HG03571 (cell line): ENCODE measurements around the gene TWF2.

Source experiments
- ATAC-seq: cut with Tn5 transposase; IDR thresholded peaks from one replicate; pipeline ENCODE4 v1.9.1; 2021; ENCODE audit not compliant: unreplicated experiment

The TWF2 gene

DNA sequence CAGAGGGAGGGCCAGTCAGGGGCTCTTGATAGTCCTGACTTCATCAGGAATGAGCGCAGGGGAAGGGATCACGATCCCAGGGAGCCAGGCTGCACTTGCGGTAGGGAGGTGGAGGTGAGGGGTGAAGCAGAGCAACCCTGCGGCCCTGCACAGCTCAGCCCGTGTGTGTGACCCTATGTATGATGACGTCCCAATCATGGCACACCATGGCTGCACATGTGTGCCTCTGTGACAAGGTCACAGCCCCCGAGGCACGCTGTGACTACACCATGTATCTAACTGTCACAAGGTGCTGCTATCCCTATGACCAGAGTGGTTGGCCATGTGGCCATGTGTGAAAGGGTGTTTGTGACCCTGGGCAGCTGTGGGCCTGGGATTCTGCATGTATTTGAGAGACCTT lies 54.3 kb downstream of the TWF2 start:
- no peak for ATAC-seq

- no peak for ATAC-seq
Measured at GRCh38 chr3:52183786-52184445, 55.0 kb downstream of the TWF2 start.

DNA sequence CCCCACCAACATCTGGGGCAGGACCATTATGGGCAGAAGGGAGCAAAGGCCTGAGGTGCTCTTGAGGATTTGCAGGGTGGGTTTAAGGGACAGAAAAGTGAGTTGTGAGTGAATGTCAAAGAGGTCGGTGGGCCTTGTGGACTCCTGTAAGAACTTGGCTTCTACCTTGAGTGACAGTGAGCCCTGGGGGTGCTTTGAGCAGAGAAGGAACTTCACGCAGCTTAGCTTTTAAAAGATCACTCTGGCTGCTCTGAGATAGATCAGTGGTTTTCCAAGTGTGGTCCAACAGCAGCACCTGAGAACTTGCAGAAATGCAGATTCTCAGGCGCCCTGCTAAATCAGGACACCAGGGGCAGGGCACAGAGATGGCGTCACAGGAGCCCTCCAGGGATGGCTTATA lies 56.3 kb downstream of the TWF2 start:
- ATAC-seq, result no peak

DNA sequence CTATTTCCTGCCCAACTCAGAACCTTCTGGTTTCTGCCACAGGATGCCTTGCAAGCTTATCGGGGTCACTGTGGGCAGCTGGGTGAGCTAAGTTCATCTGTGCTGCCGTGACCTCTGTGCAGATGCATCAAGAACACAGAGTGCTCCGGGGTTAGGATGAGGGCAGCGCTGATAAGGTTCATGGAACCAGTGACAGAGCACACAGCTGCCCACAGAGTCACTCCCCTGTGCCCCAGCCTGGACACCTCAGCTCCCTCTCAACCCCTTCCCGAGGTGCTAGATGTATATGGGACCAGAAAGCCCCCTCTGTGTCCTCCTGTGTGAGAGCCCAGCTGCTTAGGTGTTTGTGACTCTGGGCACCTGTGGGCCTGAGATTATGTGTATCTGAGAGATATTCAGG lies 56.8 kb downstream of the TWF2 start:
- ATAC-seq, result no peak

- ATAC-seq, result no peak
Measured at GRCh38 chr3:52181543-52181942, 57.4 kb downstream of the TWF2 start.
